Tracheal epithelial cell (primary cell): ENCODE data around the gene CD1C. TPM values are rescaled to one million over a fixed set of nuclear protein-coding genes. Genes with fewer than 3 reads are reported as not detected.

ENCODE experiments used
- total RNA-seq: library from RNA; depleted of rRNA; stranded (reverse); fragments of >200 nt; gene quantifications from 2 replicates; pipeline ENCODE4 v1.2.1, GENCODE V29; 2014

CD1C gene
- total RNA-seq, result not detected in 2 replicates

GRCh38 chr1:158289811-158290210, at the start of gene CD1C:
TSS of gene CD1C (plus strand) at chr1:158289923. CDS start at chr1:158290065, 142 bp downstream.

GRCh38 chr1:158331481-158332150, 41.9 kb downstream of the CD1C start, which contains the start of gene CD1B:
TSS of gene CD1B (minus strand) at chr1:158331531. CDS start at chr1:158331423, 108 bp downstream.

Other genes with a start within 250 kb of the CD1C start
- gene CD1D, start 109.0 kb upstream of the CD1C start, total RNA-seq, result 0.96 and 3.8 TPM in 2 replicates
- not detected in 2 replicates for gene CD1A, start 35.5 kb upstream of the CD1C start, total RNA-seq
- not detected in 2 replicates for gene CD1B, start 41.6 kb downstream of the CD1C start, total RNA-seq
- not detected in 2 replicates for gene CD1E, start 64.0 kb downstream of the CD1C start, total RNA-seq
- not detected in 2 replicates for gene OR10T2, start 109.5 kb downstream of the CD1C start, total RNA-seq
- not detected in 2 replicates for gene OR10K2, start 136.3 kb downstream of the CD1C start, total RNA-seq
- not detected in 2 replicates for gene OR10K1, start 171.9 kb downstream of the CD1C start, total RNA-seq
- gene OR10R2, start 182.3 kb downstream of the CD1C start, total RNA-seq, result not detected in 2 replicates